CD4-positive, alpha-beta T cell (primary cell): Measurements from ENCODE around the gene ARRDC3. TPM values are rescaled to one million over a fixed set of nuclear protein-coding genes. Genes with fewer than 3 reads are reported as not detected.

Experiments used
- ATAC-seq: fragments of 200-7000 bp; cut with Tn5 transposase; one replicate; pipeline ENCODE4 v1.10.0; 2022; ENCODE audit warnings: mild to moderate bottlenecking; ENCODE audit not compliant: poor library complexity
- CTCF ChIA-PET: fragments of 350-600 bp; sonication (Branson Sonifier 250); formaldehyde crosslinking; loops from one replicate; lab custom pipeline; 2021; ENCODE audit warnings: antibody characterized with exemption, inconsistent platforms; lab: Charles Lee
- POLR2A ChIA-PET: fragments of 350-600 bp; sonication (Branson Sonifier 250); formaldehyde crosslinking; loops from one replicate; lab custom pipeline; 2021; ENCODE audit warnings: antibody characterized with exemption, inconsistent platforms; lab: Charles Lee
- DNase-seq, 14 experiments: peaks; one replicate each; pipeline ENCODE4 v3.0.0-alpha.2; 2013 to 2020; ENCODE audit warnings: mixed read lengths in 2 of 14
- H3K27ac ChIP-seq, 2 donors: one replicate each; pipeline versions ENCODE4 v1.5.1 to v1.7.0; 2013; ENCODE audit warnings: low read length in 2 of 2, low read depth in 1 of 2, mild to moderate bottlenecking in 1 of 2
- H3K27me3 ChIP-seq, 2 experiments: 1 replicate in 1 of 2; 2 replicates in 1 of 2; pipeline versions ENCODE4 v1.6.1 to v1.7.0; 2013; ENCODE audit warnings: low read length in 2 of 2, control low read depth in 1 of 2, mild to moderate bottlenecking in 1 of 2, moderate library complexity in 1 of 2; ENCODE audit not compliant: insufficient read depth in 2 of 2, control insufficient read depth in 1 of 2
- H3K36me3 ChIP-seq: one replicate; pipeline ENCODE4 v1.6.1; 2013; ENCODE audit warnings: low read length, control low read depth; ENCODE audit not compliant: insufficient read depth
- H3K4me1 ChIP-seq: one replicate; pipeline ENCODE4 v1.6.1; 2013; ENCODE audit warnings: low read length, control low read depth; ENCODE audit not compliant: insufficient read depth
- H3K4me3 ChIP-seq: one replicate; pipeline ENCODE4 v1.5.1; 2013; ENCODE audit warnings: mild to moderate bottlenecking, low read length, moderate library complexity
- H3K9me3 ChIP-seq, 2 experiments: 1 replicate in 1 of 2; 2 replicates in 1 of 2; pipeline versions ENCODE4 v1.6.1 to v1.7.0; 2013; ENCODE audit warnings: low read length in 2 of 2, mild to moderate bottlenecking in 2 of 2, control low read depth in 1 of 2, moderate library complexity in 1 of 2; ENCODE audit not compliant: control insufficient read depth in 1 of 2, insufficient read depth in 1 of 2
- H3K27ac Mint-ChIP-seq: one replicate; pipeline ENCODE4 v1.8.0; 2020; ENCODE audit warnings: mixed read lengths
- H3K27me3 Mint-ChIP-seq: one replicate; pipeline ENCODE4 v1.8.0; 2021; ENCODE audit warnings: mixed read lengths
- H3K36me3 Mint-ChIP-seq: one replicate; pipeline ENCODE4 v1.8.0; 2021; ENCODE audit warnings: low read depth, mixed read lengths
- H3K4me1 Mint-ChIP-seq: one replicate; pipeline ENCODE4 v1.8.0; 2021; ENCODE audit warnings: low read depth, mixed read lengths
- H3K4me3 Mint-ChIP-seq: one replicate; pipeline ENCODE4 v1.8.0; 2020; ENCODE audit warnings: mild to moderate bottlenecking, mixed read lengths
- H3K9me3 Mint-ChIP-seq: one replicate; pipeline ENCODE4 v1.8.0; 2020; ENCODE audit warnings: mixed read lengths
- CTCF ChIP-seq: fragments of 200-600 bp; IDR thresholded peaks from one replicate; pipeline ENCODE4 v1.8.0; 2022; ENCODE audit warnings: antibody characterized with exemption, mild to moderate bottlenecking
- intact Hi-C, 2 experiments: fragments of 100-400 bp; cut with DNase I in 1 of 2; cut with micrococcal nuclease in 1 of 2; formaldehyde crosslinking; loops; one replicate each; pipeline versions ENCODE4 v1.15.1 to v1.9.0; 2023 to 2025; cut with DNase I, micrococcal nuclease
- total RNA-seq, 174 experiments: library from RNA in 2 of 174; stranded (reverse) in 2 of 174; gene quantifications; one replicate each; pipeline ENCODE4 v1.2.3 and lab custom pipeline; 2021 to 2026

ARRDC3 gene
- total RNA-seq, 2 experiments from 2014 or later: 273 to 284 TPM

- H3K9me3 ChIP-seq: no peaks in the 10 kb centered on the region
- ATAC-seq: no peak
- no peaks in the 10 kb centered on the region for H3K36me3 Mint-ChIP-seq
- no peaks in the 10 kb centered on the region for H3K9me3 Mint-ChIP-seq
- H3K4me3 Mint-ChIP-seq: no peak overlapping the region
- intact Hi-C loops: no loop called here
- H3K4me1 ChIP-seq: no peaks in the 10 kb centered on the region
- H3K36me3 ChIP-seq: no peaks in the 10 kb centered on the region
- no peaks in the 10 kb centered on the region for H3K27me3 ChIP-seq
- H3K27ac Mint-ChIP-seq: no peak overlapping the region
- DNase-seq: no peak
- no peak for TF ChIP-seq CTCF
- no peak overlapping the region for H3K27ac ChIP-seq
- POLR2A ChIA-PET: no interaction called here
- no peaks in the 10 kb centered on the region for H3K4me1 Mint-ChIP-seq
- no peak overlapping the region for H3K4me3 ChIP-seq
- no peaks in the 10 kb centered on the region for H3K27me3 Mint-ChIP-seq
- CTCF ChIA-PET: no interaction called here
These were observed 42.6 kb downstream of the ARRDC3 start for GRCh38 chr5:91340532-91340931.

- intact Hi-C loops: no loop called here
- DNase-seq (no peak), ATAC-seq (no peak)
- no peak overlapping the region for H3K4me3 ChIP-seq
- no peak overlapping the region for H3K27ac Mint-ChIP-seq
- no peaks in the 10 kb centered on the region for H3K4me1 Mint-ChIP-seq
- TF ChIP-seq CTCF: no peak
- H3K4me3 Mint-ChIP-seq: no peak overlapping the region
- no peaks in the 10 kb centered on the region for H3K36me3 ChIP-seq
- H3K36me3 Mint-ChIP-seq: no peaks in the 10 kb centered on the region
- ChIA-PET POLR2A (no interaction called here), CTCF (no interaction called here)
- no peaks in the 10 kb centered on the region for H3K9me3 Mint-ChIP-seq
- no peaks in the 10 kb centered on the region for H3K9me3 ChIP-seq
- no peaks in the 10 kb centered on the region for H3K4me1 ChIP-seq
- no peak overlapping the region for H3K27ac ChIP-seq
- no peaks in the 10 kb centered on the region for H3K27me3 Mint-ChIP-seq
- H3K27me3 ChIP-seq: no peaks in the 10 kb centered on the region
These were observed 43.9 kb downstream of the ARRDC3 start for GRCh38 chr5:91339063-91339705.

- TF ChIP-seq CTCF: no peak
- ChIA-PET CTCF (no interaction called here), POLR2A (interaction anchor here (1.3 kb wide), 1 partner anchor 18 kb away, joined by 4 read pairs; no protein-coding TSS in a partner anchor)
- intact Hi-C loops: no loop called here
- Histone ChIP-seq H3K36me3 (no peaks in the 10 kb centered on the region), H3K9me3 (no peaks in the 10 kb centered on the region), H3K27ac (no peak overlapping the region), H3K27me3 (no peaks in the 10 kb centered on the region), H3K4me3 (no peak overlapping the region), H3K4me1 (peaks cover 9% of the 10 kb centered on the region)
- Mint-ChIP-seq H3K27ac (no peak overlapping the region), H3K36me3 (no peaks in the 10 kb centered on the region), H3K9me3 (no peaks in the 10 kb centered on the region), H3K4me1 (peaks cover 13% of the 10 kb centered on the region), H3K27me3 (no peaks in the 10 kb centered on the region), H3K4me3 (no peak overlapping the region)
- DNase-seq (peak in 2 of 14 experiments; percentile 13 to 21), ATAC-seq (no peak)
These were observed 50.7 kb downstream of the ARRDC3 start for GRCh38 chr5:91332267-91333045.
